ENCODE data around the gene PTCD1. TPM values are rescaled to one million over a fixed set of nuclear protein-coding genes. Genes with fewer than 3 reads are reported as not detected.

Gene PTCD1
- total and polyA plus RNA-seq, 7 donors = 2.7 to 9.2 (median 5.0) TPM

GRCh38 chr7:99386584-99387238 lies 51.9 kb downstream of the PTCD1 start:
- ATAC-seq (peak in 2 of 4 donors; percentile 25 to 41), DNase-seq (no peak)
- intact Hi-C loops (cut with DNase I) = no loop called here
- H3K27me3 ChIP-seq (ENCODE audit: insufficient read depth in 3 of 3, low read length in 2 of 3) = no peaks in the 10 kb centered on the region
- no peak overlapping the region for H3K4me3 ChIP-seq
- H3K4me1 ChIP-seq = no peaks in the 10 kb centered on the region
- no peaks in the 10 kb centered on the region for H3K9me3 ChIP-seq
- peaks cover 0 to 49% of the 10 kb centered on the region in 2 donors for H3K36me3 ChIP-seq (ENCODE audit: insufficient read depth in 1 of 2, low read depth in 1 of 2)
- WGBS, 3 donors = 88 to 92% (median 88%) methylated on average over 9 of the region's 9 CpGs
- TF ChIP-seq, protein P1, sequence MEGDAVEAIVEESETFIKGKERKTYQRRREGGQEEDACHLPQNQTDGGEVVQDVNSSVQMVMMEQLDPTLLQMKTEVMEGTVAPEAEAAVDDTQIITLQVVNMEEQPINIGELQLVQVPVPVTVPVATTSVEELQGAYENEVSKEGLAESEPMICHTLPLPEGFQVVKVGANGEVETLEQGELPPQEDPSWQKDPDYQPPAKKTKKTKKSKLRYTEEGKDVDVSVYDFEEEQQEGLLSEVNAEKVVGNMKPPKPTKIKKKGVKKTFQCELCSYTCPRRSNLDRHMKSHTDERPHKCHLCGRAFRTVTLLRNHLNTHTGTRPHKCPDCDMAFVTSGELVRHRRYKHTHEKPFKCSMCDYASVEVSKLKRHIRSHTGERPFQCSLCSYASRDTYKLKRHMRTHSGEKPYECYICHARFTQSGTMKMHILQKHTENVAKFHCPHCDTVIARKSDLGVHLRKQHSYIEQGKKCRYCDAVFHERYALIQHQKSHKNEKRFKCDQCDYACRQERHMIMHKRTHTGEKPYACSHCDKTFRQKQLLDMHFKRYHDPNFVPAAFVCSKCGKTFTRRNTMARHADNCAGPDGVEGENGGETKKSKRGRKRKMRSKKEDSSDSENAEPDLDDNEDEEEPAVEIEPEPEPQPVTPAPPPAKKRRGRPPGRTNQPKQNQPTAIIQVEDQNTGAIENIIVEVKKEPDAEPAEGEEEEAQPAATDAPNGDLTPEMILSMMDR (IDR thresholded peaks at IDR 0.05) = no peak
- H3K27ac ChIP-seq = no peak overlapping the region

DNA sequence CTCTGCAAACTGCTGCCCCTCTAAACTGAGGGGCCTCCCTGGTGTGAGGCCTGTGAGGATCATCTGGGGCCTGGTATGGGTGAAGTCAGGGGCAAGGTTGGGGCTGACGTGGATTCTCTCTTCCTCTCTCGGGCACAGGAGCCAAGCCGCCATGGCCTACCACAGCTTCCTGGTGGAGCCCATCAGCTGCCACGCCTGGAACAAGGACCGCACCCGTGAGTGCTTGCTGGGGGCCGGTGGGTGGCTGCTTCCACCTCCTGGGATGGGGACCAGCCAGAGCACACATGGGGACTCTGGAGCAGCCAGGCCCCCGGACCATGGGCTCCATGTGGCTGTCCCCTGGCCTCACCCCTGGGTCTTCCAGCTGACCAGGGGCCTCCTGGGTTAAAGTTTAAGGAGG lies 53.0 kb downstream of the PTCD1 start:
- no peaks in the 10 kb centered on the region for H3K4me1 ChIP-seq
- TF ChIP-seq, protein P1 (IDR thresholded peaks at IDR 0.05) = no peak
- no peaks in the 10 kb centered on the region for H3K27me3 ChIP-seq (ENCODE audit: insufficient read depth in 3 of 3, low read length in 2 of 3)
- ATAC-seq = no peak
- H3K9me3 ChIP-seq = no peaks in the 10 kb centered on the region
- H3K4me3 ChIP-seq = no peak overlapping the region
- intact Hi-C loops (cut with DNase I) = no loop called here
- 78 to 91% (median 83%) methylated on average over 8 of the region's 8 CpGs for WGBS, 3 donors
- H3K27ac ChIP-seq = no peak overlapping the region
- DNase-seq = no peak
- peaks cover 0 to 38% of the 10 kb centered on the region in 2 donors for H3K36me3 ChIP-seq (ENCODE audit: insufficient read depth in 1 of 2, low read depth in 1 of 2)

GRCh38 chr7:99384523-99384922 lies 54.1 kb downstream of the PTCD1 start:
- WGBS, 3 donors = 80 to 90% (median 82%) methylated on average over 4 of the region's 4 CpGs
- no peak overlapping the region for H3K4me3 ChIP-seq
- H3K4me1 ChIP-seq = no peaks in the 10 kb centered on the region
- TF ChIP-seq, protein P1 (IDR thresholded peaks at IDR 0.05) = no peak
- DNase-seq (no peak), ATAC-seq (no peak)
- no peaks in the 10 kb centered on the region for H3K27me3 ChIP-seq (ENCODE audit: insufficient read depth in 3 of 3, low read length in 2 of 3)
- no peak overlapping the region for H3K27ac ChIP-seq
- intact Hi-C loops (cut with DNase I) = no loop called here
- H3K9me3 ChIP-seq = no peaks in the 10 kb centered on the region
- H3K36me3 ChIP-seq (ENCODE audit: insufficient read depth in 1 of 2, low read depth in 1 of 2) = peaks cover 0 to 28% of the 10 kb centered on the region in 2 donors

GRCh38 chr7:99383791-99384370 lies 54.7 kb downstream of the PTCD1 start:
- Histone ChIP-seq H3K36me3 (ENCODE audit: insufficient read depth in 1 of 2, low read depth in 1 of 2) (peaks cover 0 to 23% of the 10 kb centered on the region in 2 donors), H3K27ac (no peak overlapping the region), H3K9me3 (no peaks in the 10 kb centered on the region), H3K27me3 (ENCODE audit: insufficient read depth in 3 of 3, low read length in 2 of 3) (no peaks in the 10 kb centered on the region), H3K4me1 (no peaks in the 10 kb centered on the region), H3K4me3 (no peak overlapping the region)
- ATAC-seq = no peak
- 83 to 85% (median 84%) methylated on average over 13 of the region's 13 CpGs for WGBS, 3 donors
- no peak for DNase-seq
- intact Hi-C loops (cut with DNase I) = no loop called here
- TF ChIP-seq, protein P1 (IDR thresholded peaks at IDR 0.05) = no peak
